HG03097 (cell line): Measurements from ENCODE around the gene GNMT.

Experiments used
- ATAC-seq: cut with Tn5 transposase; IDR thresholded peaks from one replicate; pipeline ENCODE4 v1.9.1; 2021; ENCODE audit not compliant: unreplicated experiment, low FRiP score

The GNMT gene

DNA sequence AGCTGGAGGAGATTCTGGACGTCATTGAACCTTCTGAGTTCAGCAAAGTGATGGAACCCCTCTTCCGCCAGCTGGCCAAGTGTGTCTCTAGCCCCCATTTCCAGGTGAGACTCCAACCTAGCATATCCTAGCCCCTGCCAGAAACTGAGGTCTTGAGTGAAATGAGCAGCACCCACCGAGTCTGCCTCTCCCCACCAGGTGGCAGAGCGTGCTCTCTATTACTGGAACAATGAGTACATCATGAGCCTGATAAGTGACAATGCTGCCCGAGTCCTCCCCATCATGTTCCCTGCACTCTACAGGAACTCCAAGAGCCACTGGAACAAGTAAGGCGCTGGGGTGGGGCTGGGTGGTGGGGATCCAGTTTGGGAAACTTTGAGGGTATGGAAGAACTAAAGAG is 48.6 kb downstream of the GNMT start:
- no peak for ATAC-seq

DNA sequence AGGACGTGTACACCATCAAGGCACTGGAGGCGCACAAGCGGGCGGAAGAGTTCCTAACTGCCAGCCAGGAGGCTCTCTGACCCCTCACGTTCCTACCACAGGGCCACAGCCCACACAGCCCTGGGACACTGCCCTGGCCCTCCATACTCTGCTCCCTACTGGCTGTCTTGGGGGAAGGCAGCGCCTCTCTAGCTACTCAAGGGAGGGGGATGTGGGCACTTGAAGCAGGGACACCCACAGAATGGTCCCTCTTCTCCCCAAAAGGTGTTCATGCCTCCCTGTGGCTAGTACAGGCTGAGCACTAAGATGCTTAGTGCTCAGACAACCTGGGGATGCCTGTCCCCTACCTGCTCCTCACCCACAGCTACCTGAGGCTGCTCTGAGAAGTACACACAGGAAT is 50.7 kb downstream of the GNMT start:
- ATAC-seq: no peak

DNA sequence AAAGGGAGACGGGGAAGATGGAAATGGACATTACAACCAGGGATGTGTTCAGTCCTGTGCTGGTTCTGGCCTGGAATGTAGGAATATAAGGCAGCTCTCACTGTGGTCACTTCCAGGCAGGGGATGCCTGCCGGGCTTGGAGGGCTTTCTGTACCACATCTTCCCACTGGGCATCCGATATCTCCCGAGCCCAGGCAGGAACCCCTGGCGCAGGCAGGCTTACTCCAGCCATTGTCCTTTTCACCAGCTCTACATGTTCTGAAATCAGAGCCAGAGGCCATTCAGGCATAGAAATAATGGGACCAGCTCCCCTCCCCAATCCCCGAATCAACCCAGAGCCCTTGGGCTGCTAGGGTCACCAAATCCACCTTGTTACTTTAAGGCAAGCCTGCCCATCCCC is 51.8 kb downstream of the GNMT start:
- ATAC-seq: no peak

DNA sequence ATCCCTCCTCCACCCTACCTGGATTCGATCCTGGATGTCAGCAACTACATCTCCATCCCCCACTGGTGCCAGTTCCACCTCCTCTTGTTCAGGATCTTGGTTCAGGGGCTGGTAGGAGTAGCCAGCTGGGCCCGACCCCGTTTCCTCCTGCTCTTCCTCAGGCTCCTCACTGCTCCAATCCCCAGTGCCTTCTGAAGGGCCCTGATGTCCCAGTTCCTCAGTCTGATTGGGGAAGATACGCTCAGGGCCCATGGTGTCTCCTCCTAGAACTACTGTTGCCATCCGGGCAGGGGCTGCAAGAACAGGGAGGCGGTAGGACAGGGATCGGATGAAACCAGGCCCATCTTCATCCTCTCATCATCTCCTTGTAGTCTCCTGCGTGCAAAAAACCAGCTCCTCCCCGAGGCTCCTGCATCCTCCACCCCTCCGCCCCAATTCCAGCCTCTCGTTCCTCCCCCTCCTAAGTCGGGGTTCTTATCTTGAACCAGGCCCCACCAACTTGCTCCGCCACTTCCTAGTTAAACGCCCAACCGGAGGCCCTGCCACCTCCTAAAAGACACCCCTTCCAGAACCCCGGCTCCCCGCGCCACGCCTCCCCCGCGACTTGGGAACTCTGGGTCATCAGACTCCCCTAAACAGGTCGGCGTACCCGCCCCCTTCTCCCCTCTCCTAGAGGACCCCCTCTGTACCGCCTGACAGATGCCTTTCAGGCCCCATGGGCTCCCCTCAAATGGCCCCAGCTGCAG is 52.7 kb downstream of the GNMT start:
- ATAC-seq: no peak
